NCI-H2029 (cell line): ENCODE measurements around the gene TMED4.

Experiments
- DNase-seq: peaks from one replicate; lab custom pipeline; 2025; lab: John Stamatoyannopoulos, UW

Gene TMED4

GRCh38 chr7:44539669-44540506 lies 42.1 kb downstream of the TMED4 start:
- DNase-seq, result no peak

DNA sequence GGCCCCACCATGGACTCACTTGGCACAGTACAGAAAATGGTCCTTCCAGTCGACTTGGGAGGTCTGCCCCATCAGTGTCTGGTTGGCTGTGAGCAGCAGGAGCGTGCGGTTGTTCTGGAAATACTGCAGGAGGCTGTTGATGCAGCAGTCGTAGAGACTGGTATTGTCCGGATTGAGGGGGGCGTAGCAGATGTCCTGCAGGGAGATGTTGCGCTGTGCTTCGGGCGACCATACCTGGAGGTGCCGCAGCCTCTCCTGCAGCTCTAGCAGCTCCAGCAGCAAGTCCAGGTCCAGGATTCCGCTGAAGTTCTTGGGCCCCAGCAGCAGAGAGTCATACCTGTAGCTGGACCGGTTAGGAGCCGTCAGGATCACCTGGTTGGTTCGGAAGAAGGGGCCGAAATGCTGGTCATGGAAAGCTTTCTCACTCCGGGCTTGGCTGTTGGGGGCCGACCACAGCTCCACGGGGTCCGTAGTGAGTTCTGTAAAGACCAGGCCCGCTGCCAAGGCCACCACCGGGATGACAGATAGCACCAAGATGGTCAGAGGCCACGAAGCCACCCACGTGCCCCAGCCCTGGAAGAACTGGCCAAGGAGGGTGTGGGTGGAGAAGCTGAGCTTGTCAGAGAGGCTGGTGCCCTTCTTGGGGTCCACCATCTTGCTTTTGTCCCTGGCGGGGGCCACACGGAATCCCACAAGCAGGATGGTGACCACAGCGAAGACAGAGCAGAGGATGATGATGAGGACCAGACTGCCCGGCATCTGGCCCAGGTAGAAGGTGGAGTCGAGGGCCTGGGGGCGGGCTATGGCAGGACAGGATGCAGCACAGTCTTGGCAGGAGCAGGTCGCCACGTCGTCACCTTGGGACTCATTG lies 43.0 kb downstream of the TMED4 start:
- DNase-seq, result no peak

GRCh38 chr7:44538093-44538797 lies 43.8 kb downstream of the TMED4 start:
- DNase-seq, result no peak

GRCh38 chr7:44537442-44537841 lies 44.6 kb downstream of the TMED4 start:
- DNase-seq, result no peak

- no peak for DNase-seq
Measured at GRCh38 chr7:44536090-44536489, 45.9 kb downstream of the TMED4 start.

DNA sequence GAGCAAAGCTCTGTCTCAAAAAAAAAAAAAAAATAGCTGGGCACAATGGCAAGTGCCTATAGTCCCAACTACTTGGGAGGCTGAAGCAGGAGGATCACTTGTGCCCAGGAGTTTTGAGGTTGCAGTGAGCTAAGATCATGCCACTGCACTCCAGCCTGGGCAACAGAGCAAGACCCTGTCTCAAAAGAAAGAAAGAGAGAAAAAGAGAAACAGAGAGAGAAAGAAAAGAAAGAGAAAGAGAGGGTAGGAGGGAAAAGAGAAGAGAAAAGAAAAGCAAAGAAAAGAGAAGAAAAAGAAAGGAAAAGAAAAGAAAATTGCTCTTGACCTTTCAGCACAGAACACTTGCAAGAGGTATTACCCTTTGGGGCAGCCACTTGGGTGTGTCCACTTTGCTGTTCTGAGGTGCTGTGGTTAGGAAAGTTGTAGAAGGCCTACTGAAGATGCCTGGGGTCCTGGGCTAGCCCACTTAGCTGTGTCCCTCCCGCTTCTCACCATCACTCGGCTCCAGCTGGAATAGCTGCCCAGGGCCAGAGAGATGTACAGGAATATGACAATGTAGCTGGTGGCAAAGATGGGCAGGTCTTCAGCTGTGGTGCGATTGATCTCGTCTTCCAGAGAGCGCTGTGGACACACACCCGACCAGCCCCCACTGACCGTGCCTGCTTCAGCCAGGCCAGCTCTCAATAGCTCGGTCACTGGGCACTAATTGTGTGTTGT lies 46.5 kb downstream of the TMED4 start:
- no peak for DNase-seq

DNA sequence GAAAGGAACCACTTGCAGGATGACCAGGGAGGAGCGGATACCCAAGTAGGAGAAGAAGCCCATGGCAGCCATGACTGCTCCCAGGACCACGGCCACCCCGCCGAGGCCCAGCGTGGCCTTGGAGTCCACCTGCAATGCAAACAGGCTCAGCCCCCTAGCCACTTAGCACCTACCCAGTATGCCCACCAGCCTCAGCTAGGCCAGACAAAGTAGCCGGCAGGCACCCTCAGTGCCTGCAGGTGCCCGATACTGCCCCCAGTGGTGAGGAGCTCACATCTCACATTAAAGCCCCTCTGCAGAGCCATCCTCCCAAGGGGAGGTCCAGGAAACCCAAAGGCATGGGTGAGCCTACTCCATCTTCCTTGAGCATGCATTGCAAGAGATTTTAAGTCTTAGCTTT lies 47.5 kb downstream of the TMED4 start:
- DNase-seq, result peak; percentile 49

DNA sequence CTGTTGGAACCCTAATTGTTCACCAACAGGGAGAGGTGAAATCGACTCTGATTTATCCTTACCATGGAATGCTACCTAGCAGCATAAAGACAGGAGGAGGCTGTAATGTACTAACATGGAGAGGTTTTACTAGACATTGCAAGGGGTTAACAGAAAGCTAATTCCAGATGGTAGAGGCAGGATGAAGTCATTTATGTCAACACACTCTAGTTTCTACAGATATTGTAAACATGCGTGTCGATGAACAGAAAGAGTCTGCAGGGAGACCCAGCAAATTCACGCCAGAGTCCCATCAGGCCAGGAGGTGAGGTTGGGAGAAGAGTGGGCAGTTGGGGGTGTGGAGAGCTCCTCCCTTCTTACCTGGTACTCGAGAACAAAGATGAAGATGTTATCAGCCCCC lies 47.9 kb downstream of the TMED4 start:
- peak; percentile 62 for DNase-seq

DNA sequence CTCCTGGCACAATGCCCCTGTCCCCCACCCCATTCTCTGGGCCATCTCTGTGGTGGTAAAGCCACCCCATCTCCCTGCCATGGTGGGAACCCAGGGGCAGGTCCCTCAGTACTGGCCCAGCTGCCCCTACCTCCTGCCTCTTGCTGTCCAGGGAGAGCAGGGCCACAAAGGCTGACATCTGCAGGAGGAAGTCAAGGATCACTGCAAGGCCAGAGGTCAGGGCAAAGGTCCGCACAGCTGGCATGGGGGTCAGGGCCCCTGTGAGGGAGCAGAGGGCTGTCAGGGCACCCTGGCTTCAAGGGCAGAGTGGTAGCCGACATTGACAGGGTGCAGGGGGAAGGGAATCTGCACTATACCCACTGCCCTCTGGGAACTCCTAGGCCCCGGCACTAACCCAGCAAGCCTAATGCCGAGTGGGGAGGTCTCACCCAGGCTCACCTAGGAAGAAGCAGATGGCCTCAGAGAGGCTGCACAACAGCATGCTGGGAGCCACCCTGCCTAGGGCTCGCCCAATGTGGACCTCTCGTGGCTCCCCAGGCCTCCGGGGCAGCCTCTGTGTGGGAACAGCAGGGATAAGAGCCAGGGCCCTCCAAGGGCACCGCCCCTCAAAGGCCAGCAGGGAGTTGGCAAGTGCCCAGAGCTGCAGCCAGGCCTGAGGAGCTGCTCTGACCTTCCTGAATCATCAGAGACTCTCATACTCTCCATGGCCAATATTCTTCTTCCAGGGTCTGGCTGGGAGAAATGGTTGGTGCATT lies 48.6 kb downstream of the TMED4 start:
- peak; percentile 62 for DNase-seq

DNA sequence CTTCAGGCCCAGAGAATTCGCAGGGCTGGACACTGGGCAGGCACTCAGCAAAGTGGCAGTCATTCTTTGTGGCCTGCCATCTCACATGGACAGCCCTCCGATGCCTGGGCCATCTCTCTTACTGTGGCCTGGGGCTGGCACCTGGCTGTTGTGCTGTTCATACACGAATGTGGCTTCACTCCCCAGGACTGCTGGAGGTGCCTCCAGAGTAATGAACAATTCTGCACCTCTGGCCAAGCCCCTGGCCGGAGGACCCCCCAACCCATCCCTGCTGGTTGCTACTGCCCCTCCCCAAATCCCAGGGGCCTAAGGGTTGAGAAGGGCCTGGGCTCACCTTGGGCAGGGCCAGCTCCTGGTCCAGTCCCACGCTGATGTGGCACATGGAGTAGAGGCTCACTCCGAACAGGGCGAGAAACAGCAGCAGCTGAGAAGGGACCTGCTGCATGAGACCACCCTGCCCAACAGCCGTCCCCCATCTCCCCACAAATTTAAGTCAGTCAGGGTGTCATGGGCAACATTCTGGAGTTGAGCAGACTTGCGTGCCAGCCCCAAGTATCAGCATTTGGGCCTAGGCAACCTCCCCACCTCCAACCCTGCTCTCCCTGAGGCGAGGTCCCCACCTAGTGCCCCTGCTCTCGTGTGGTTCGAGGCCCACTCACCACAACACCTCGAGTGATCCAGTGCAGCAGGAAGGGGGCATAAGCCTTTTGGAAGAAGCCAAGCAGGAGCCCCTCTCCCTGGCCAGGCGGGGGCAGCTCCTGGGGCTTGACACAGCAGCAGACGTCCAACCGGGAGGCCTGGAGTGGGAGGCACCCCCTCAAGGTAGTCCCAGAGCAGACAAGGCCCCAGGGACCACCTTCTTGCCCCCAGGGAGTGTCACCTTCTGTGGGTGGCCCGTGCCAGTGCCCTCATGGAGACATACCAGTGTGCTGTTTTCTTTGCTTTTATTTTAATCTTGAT lies 50.3 kb downstream of the TMED4 start:
- no peak for DNase-seq

DNA sequence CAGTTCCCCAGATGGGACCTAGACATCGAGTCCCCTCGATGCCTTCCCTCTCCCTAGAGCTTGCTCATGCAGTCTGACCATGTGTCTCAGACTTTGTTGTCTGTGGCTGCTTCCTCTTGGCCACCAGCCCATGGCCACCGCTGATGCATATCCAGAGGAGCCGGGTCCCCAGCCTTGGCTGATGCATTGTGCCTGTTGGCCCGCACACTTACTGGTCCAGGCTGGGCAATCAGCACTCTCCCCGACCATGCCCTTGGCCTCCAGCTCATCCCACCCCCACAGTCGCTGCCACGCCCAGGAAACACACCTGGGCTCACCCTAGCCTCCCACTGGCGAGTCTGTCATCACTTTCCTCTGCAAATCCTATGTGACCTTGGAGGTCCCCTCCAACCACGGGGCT lies 51.0 kb downstream of the TMED4 start:
- peak; percentile 74 for DNase-seq
